ENCODE measurements around the gene CASP14. TPM values are rescaled to one million over a fixed set of nuclear protein-coding genes. Genes with fewer than 3 reads are reported as not detected.

The CASP14 gene
- total RNA-seq, 3 donors from 2014 or later: 0.29 TPM; not detected in 2

Other genes starting within 250 kb of the CASP14 start
- 1 to 10 TPM in 1 of 3 donors, under 1 TPM in 1, not detected in 1; 0.33 to 1.3 TPM for gene OR7A5, start 214.3 kb upstream of the CASP14 start, total RNA-seq
- 1 to 10 TPM in 1 of 3 donors, under 1 TPM in 1, not detected in 1; 0.98 to 1.5 TPM for gene OR7C1, start 214.3 kb upstream of the CASP14 start, total RNA-seq
- not detected for gene OR7A10, start 200.6 kb upstream of the CASP14 start, total RNA-seq
- gene OR7A17, start 163.3 kb upstream of the CASP14 start, total RNA-seq: not detected
- not detected for gene OR7C2, start 108.0 kb upstream of the CASP14 start, total RNA-seq
- not detected for gene SLC1A6, start 69.6 kb upstream of the CASP14 start, total RNA-seq
- not detected for gene OR1I1, start 32.7 kb downstream of the CASP14 start, total RNA-seq
- gene SYDE1, start 57.9 kb downstream of the CASP14 start, total RNA-seq: 10 to 100 TPM; 11.0 to 22.9 (median 14.9) TPM
- 10 to 100 TPM; 22.0 to 36.4 (median 22.7) TPM for gene NOTCH3, start 151.5 kb downstream of the CASP14 start, total RNA-seq
- gene EPHX3, start 183.0 kb downstream of the CASP14 start, total RNA-seq: under 1 TPM in 1 of 3 donors, not detected in 2; 0.29 TPM

All from breast epithelium (tissue), 3 donors.